DOHH2 (cell line): ENCODE measurements around the gene CFAP298.

ENCODE experiments used
- EZH2phosphoT487 ChIP-seq: fragments of 200-600 bp; sonication (generic); IDR thresholded peaks from 2 replicates; pipeline ENCODE4 v1.6.1; 2017; ENCODE audit warnings: borderline replicate concordance, mild to moderate bottlenecking, antibody characterized with exemption, low read length, moderate library complexity, mixed read lengths
- TF ChIP-seq, protein P1 (sequence below): fragments of 200-600 bp; sonication (generic); IDR thresholded peaks from one replicate; pipeline ENCODE4 v1.5.1; 2014; ENCODE audit warnings: antibody characterized with exemption, mild to moderate bottlenecking, low read depth, low read length; ENCODE audit not compliant: poor library complexity, severe bottlenecking

DNA sequence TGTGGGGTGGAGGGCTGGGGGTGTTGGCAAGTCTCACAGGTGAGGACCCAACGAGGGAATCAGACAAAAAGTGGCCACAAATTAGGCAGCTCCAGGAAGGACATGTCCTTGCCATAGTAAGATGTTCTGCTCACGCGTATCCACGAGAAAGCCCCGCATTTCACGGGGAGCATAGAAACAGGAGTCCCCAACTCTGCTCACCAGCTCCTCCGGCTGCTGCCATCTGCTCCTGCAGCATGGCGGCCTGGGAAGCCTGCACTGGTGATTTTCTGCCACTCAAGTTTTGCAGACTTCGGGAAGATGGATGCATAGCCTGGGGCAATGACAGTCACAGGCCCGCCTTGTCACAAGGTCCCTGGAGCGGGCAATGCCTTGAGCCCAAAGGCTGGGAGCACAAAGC lies 36.2 kb downstream of the CFAP298 start:
- no peak for TF ChIP-seq EZH2phosphoT487
- TF ChIP-seq, protein P1, sequence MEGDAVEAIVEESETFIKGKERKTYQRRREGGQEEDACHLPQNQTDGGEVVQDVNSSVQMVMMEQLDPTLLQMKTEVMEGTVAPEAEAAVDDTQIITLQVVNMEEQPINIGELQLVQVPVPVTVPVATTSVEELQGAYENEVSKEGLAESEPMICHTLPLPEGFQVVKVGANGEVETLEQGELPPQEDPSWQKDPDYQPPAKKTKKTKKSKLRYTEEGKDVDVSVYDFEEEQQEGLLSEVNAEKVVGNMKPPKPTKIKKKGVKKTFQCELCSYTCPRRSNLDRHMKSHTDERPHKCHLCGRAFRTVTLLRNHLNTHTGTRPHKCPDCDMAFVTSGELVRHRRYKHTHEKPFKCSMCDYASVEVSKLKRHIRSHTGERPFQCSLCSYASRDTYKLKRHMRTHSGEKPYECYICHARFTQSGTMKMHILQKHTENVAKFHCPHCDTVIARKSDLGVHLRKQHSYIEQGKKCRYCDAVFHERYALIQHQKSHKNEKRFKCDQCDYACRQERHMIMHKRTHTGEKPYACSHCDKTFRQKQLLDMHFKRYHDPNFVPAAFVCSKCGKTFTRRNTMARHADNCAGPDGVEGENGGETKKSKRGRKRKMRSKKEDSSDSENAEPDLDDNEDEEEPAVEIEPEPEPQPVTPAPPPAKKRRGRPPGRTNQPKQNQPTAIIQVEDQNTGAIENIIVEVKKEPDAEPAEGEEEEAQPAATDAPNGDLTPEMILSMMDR = no peak
